ENCODE measurements around the gene NAA20.

- no peak for TF ChIP-seq CTCF (IDR thresholded peaks at IDR 0.05)
- no peak for TF ChIP-seq POLR2A (IDR thresholded peaks at IDR 0.05)
- no peak for TF ChIP-seq POLR2AphosphoS5 (IDR thresholded peaks at IDR 0.05)
These were observed 26.3 kb upstream of the NAA20 start for GRCh38 chr20:19990850-19991249.

Measured in breast epithelium (tissue), 3 donors.